HPDE6-E6E7 (cell line): ENCODE data around the gene LOXL1.
"Not testable (repeated sequence)": the region's sequence is repeated elsewhere in the genome, so short reads cannot be mapped to it uniquely, and the experiment has no call there.

Source experiments
- DNase-seq: peaks from one replicate; pipeline ENCODE4 v3.0.0; 2011; ENCODE audit warnings: missing footprints; ENCODE audit errors: extremely low spot score

Gene LOXL1

DNA sequence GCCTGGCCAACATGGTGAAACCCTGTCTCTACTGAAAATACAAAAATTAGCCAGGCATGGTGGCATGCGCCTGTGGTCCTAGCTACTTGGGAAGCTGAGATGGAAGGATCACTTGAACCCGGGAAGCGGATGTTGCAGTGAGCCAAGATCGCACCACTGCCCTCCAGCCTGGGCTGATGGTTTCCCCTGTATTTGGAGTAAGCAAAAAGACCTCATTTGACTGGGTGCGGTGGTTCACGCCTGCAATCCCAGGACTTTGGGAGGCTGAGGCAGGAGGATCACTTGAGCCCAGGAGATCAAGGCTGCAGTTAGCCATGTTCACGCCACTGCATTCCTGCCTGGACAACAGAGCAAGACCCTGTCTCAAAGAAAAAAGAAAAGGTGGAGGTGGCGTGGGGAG lies 12.3 kb downstream of the LOXL1 start:
- DNase-seq = not testable (repeated sequence)

DNA sequence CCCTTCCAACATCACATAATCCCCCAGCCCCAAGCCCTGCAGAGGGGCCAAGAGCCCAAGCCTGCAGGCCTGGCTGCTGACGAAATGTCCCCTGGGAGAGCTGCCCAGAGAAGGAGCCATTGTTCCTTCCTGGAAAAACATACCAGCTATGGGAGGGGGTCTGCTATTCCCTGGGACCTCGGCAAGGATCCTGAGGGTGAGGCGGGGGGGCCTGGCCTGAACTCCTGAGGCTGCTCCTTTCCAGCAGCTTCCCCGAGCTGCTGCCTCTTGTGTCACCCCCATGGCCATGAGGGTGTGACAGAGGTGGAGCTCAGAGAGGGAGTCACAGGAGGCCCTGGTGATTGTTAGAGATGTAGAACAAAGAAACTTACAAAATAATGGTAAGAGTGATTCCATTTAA lies 12.9 kb downstream of the LOXL1 start:
- no peak for DNase-seq

DNA sequence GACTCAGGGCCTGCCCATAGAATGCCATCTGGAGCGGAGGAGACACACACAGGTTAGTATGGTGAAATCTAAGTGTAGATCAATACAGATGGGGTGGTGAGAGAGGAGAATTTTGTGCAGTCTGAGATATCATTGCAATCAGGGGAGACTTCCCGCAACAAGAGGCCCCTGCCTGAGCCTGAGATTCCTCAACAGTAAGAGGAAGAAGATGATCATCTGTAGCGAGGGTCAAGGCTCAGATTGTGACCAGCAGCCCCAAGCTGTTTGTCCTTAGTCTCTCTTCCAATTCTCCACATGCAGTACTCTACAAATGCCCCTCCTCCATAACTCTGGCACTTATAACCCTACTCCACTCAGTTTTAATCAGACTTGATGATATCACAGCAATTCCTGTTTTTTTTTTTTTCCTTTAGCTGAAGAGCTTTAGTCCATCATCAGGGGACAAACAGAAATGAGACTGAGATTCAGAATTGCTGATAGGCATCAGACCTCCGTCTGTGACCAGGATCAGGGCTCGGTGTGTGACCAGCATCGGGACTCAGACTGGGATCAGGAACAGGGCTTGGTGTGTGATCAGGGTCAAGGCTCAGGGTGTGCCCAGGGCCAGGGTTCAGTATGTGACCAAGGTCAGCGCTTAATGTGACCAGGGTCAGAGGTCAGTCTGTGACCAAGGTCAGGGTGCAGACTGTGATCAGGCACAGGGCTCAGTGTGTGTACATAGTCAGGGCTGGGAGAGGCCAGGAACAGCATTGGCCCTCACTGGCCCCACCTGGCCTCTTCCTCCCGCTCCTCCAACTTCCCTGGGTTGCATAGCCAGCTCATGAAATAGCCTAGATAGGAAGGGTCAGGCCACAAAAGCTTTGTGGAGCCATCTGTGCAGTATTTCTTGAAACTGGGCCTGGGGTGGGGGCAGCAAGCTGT lies 14.1 kb downstream of the LOXL1 start:
- DNase-seq = no peak

DNA sequence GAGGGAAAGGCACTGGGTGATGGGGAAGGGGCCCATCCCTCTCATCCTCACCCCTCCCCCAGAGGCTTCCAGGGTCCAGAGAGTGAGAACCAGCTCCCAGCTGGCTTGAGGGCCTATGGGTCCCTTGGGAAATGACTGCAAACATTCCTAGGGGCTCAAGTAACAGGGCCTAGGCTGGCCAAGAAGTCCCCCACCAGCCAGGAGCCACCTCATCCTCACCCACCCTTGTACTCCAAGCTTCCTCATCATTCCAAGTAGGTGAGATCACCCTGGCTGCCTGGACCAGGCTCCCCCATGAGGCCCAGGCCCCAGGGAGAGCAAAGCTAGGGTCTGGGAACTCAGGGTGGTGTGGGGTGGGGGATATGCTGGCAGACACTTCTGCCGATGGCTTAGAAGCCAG lies 14.8 kb downstream of the LOXL1 start:
- no peak for DNase-seq

DNA sequence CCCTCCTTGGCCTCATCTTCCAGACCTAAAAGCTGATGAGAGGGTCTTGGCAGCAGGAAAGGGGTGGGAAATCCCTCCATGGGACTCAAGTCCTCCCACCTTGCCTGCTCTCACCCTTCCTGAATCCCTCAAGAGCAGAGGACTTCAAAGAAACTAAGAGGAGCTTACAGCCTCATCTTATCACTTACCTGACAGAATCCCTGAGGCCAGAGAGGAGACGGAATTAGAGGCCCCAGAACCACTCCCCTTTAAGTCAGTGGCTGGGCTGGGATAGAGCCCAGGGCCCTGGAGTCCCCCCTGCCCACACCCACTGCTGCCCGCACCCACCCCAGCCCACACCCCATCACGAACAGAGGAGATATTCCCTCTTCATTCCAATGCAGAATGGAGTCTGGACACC lies 15.2 kb downstream of the LOXL1 start:
- DNase-seq = no peak

DNA sequence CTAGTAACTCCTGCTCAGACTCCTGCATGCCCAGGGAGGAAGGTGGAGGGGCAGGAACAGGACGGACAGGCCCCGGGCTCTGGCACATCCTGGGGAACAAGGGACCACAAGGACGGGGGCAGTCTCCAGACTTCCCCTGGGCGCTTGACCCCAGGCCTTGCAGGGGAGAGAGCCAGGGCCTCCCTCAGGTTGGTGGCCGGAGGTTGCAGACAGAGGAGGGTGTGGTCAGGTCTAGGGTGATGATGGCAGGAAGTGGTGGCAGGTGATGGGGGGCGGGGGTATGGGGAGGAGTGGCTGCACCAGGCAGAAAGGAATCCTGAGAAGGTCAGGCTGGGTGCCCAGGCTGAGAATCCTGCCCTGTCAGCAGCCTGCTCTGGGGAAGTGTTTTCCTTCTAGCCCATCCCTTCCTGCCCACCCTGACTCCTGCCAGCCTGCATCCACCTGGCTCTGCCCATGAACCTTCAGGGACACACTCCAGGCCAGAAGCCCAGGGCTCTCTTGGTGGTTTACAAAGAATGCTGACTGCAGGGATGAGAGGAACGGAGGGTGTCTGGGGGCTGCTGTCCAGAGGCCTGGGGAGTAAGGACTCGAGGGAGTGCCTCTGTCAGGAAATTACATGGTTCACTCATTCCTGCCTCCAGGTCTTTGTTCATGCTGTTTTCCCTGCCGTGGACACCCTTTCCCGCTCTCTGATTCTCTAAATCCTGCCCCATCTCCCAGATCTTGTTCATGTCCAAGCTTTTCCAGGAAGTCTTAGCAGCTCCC lies 15.8 kb downstream of the LOXL1 start:
- no peak for DNase-seq

DNA sequence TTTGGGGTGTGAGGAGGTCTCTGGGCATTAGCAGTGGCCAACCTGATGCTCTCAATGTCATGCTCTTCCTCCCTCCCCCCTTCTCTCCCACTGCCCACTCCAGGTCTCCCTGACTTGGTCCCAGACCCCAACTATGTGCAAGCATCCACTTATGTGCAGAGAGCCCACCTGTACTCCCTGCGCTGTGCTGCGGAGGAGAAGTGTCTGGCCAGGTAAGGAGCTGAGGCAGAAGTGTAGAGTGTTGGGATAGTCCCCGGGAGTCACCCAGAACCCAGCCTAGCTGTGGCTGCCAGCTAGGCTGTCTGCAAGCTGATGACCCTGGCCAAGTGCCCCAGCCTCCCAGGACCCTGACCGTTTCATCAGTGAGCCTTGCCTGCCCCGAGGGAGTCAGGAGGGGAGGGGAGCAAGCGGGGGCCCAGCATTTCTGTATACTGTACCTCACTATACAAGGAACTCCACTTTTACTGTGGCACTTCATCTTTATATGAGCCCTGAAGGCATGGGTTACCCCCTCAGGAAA lies 16.5 kb downstream of the LOXL1 start:
- no peak for DNase-seq

DNA sequence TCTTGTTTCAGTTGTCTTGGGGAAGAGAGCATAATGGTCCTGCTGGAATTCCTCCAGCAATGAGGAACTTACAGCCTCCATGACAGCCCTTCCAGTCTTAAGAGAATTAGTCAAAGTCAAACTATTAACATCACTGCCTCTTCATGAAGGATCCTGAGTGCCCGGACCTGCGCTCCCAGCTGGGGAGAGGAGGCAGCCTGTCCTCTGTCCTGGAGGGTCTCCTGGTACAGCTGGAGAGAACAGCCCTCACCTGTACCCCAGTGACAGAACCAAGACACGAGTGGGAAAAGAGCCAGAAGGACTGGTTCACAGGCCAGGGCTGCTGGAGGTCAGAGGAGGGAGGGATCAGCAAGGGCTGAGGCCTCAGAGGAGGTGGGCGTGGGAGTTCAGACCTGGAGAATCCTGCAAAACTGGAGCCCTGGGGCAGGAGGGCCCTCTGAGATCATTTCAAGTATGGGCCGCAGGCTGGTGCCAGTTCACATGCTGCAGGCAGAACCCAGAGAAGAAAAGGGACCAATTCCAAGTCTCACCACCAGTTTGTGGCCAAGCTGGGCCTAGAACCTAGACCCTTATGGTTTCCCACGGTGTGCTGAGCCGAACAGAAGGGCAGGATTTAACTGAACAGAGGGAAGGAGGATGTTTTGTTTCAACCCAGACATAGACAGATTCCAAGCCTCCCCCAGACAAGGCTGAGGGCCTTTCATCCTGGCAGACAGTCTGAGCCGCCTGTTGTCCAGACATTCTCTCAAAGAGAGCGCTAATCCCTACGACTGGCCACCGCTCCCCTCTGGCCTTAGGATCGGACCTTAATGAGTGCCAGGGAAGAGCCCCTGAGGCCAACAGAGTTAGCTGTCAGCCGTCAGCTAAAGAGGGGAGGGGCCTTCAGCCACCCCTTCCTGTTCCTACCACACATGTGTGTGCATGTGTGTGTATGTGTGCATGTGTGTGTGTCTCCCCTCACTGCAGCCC lies 18.2 kb downstream of the LOXL1 start:
- no peak for DNase-seq

DNA sequence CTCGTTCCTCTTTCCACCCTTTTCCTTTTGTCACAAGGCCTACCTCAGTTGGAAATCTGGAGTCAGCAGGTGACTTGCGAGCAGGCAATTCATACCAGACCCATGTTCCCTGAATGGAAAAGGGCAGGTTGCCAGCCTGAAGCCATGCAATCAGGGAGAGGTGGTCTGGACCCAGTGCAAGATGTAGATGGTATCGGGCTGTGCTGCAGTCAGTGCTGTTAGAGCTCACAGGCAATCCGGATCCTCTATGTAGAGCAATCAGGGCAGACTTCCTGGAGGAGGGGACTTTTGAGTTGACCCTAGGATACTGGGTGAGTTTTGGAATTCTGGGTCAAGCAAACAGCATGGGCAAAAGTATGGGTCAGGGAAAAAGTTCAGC lies 18.9 kb downstream of the LOXL1 start:
- DNase-seq = no peak

DNA sequence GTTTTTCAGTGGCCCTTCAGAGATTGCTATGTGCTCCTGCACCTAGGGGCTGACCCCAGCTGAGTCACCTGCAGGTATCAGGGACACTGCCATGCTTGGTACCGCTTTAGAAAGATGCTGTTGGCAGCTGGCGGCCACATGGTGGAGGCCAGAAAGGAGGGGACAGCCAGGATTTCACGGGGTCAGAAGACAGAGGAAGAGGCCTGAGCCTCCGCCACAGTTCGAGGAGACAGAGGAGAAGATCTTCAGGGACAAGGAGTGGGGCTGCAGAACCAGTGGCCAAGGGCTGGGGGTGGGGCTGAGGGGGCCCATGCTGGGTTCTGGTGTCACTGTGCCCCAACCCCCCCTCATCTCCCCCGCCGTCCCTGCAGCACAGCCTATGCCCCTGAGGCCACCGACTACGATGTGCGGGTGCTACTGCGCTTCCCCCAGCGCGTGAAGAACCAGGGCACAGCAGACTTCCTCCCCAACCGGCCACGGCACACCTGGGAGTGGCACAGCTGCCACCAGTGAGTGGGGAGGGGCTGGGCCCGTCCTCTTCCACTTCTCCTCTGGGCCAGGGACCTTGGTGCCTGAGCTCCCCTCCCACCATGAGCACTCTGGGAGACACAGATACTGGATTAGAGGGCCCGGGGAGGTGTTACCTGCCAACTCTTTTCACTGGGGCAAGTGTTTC lies 19.9 kb downstream of the LOXL1 start:
- DNase-seq = no peak

DNA sequence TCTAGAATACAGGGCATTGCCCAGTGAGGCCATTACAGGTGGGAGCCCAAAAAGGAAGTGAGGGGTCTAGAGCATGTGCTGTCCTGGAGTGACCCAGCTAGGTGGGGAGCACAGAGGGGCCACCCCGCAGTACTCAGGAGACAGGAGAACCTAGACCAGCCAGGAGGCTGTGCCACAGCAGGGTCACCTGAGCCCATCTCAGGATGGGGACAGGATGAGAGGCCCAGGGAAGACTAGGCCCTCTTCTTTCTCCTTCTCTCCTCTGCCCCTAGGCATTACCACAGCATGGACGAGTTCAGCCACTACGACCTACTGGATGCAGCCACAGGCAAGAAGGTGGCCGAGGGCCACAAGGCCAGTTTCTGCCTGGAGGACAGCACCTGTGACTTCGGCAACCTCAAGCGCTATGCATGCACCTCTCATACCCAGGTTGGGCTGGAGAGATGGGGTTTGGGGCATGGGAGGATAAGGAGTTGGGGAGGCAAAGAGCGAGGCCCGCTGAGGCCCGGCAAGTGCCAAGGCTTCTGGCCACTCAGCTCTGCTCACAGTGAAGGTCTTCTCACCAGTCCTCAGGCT lies 20.6 kb downstream of the LOXL1 start:
- no peak for DNase-seq

DNA sequence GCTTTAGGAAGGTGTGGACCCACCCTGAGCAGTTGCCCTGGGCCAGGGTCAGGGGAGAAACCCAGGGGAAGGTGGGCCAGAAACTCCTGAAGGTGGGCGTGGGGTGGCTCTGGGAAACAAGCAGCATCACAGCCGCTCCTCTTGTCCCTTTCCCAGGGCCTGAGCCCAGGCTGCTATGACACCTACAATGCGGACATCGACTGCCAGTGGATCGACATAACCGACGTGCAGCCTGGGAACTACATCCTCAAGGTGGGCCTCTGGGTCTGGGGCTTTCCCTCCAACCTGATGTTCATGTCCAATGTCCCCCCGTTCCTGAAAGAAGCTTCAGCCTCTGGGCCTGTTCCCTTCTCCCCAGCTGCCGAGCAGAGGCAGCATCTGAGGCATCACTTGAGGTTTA lies 21.4 kb downstream of the LOXL1 start:
- DNase-seq = no peak

DNA sequence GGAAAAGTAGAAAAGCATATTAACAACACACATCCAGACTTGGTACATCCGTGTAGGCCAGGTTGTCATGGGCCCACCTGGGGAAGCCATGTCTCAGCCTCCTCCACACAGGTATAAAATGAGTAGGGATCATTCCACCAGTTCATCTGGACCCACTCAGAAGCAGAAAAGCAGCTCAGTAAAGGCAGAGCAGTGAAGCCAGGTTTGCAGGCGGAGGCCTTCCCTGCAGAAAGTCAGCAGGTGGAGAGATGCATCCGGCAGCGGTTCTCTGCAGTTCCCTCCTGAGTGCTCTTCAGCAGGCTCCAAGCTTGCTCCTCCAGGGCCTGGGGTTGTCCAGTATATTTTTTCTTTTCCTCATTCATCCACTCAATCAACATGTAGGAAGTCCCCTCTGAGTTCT lies 22.1 kb downstream of the LOXL1 start:
- DNase-seq = no peak

DNA sequence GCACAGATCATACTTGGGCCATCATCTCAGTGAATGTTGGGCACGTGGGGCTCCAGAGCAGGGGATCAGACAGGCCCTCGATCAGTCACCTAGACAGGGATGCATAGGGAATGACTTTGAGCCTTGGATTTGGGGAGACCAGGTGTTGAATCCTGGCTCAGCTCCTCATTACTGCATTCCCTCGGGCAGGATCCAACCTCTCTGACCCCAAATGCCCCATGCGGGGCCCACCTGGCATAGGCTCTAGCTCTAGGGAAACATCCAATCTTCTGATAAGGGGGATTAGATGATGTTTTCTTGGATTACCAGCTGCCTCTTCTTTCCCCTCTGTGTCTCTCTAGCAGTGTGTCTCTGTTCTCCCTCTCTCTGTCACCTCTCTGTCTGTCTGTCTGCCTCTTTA lies 22.7 kb downstream of the LOXL1 start:
- no peak for DNase-seq

DNA sequence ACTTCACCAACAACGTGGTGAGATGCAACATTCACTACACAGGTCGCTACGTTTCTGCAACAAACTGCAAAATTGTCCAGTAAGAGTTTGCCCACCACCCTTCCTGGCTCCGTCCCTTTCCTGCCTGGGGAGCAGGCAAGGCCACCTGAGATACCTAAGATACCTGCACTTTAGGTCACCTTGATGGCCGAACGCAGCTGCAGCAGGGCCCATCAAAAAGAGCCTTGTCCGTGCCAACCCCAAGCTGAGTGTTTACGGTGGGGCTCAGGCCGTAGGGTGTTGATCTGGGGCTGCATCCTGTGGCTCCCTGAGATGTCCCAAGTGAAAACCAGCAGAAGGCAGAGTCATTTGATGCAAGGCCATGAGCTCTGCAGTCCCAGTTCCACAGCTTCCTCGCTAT lies 23.2 kb downstream of the LOXL1 start:
- DNase-seq = no peak

DNA sequence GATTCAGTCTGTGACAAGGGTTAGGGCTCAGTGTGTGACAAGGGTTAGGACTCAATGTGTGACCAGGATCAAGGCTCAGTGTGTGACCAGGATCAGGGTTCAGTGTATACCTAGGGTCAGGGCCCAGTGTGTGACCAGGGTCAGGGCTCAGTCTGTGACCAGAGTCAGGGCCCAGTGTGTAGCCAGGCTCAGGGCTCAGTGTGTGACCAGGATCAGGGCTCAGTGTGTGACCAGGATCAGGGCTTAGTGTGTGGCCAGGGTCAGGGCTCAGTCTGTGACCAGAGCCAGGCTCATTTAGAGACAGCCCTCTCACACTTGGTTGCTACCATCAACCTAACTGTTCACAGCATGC lies 24.2 kb downstream of the LOXL1 start:
- no peak for DNase-seq

DNA sequence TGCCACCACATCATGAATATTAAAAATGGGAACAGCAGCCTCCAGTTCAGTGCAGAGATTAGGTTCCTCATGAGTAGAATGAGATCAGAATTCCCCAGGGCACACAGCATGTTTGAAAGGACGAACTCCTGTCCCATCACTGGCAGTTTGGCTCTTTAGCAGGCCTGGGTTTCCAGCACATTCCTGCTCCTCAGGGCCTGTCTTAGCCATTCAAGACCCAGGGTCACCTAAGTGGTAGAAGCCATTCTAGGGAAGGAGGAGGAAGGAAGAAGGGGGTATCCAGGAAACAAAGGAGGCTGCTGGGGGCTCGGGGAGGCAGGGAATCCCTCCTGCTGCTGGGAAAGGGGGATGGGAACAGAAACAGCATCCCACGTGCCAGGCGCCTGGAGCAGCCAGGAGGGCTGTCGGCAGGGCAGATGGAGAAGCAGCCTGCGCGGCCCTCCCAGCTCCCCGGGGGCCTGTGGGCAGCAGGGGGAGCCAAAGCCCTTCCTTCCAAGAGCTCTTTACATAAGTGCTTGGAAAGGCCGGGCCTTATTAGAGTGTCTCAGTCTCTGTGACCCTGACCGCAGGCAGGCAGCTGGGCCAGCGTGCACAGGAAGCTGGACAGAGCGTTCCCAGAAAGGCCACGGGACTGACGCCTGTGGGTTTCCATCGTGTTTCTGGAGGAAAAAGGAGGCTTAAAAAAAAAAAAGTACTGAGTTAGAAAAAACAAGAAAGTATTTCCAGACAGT lies 24.7 kb downstream of the LOXL1 start:
- peak; percentile 78 for DNase-seq

DNA sequence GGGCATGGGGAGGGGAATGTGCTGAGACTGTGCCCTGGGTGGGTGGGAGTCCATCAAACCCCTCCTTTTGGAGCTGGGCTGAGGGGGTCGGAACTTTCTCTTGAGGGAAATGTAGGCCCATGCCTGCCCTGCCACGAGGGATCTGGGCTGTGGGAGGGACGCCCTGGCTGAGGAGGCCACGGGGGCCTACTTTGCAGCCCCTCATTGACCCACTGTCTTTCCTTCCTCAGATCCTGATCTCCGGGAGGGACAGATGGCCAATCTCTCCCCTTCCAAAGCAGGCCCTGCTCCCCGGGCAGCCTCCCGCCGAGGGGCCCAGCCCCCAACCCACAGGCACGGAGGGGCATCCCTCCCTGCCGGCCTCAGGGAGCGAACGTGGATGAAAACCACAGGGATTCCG lies 25.3 kb downstream of the LOXL1 start:
- DNase-seq = no peak

DNA sequence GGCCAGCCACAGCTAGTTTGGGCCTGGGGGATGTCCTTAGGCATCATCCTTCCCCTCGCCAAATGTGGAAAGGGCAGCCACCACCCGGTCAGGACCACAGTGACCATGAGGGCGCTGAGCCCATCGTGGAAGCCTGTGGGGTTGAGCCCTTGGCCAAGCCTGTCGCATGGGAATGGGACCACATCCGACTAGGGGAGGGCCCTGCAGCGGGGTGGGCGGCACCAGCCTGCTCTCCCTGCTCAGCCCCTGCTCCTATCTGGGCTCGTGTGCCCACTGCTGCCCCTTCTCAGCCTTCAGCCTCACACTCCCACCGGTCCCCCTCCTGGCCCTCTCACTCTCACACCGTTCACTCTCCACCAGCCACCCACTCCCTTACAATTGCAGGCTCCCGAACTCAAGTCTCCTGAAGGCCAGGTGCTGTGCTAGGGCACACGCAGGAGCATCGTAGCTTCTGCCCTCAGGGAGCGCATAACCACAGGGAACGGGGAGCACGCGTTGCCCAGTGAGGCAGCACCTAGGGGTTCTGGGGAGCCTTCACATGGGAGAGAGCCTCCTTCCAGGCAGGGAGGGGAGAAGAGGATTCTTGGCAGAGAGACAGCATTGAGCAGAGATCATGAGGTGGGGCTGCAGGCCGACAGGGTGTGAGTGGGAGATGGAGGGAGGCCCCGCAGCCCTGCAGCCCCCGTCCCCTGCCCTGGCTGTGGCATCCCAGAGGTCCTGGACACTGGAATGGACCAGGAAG lies 26.1 kb downstream of the LOXL1 start:
- DNase-seq = no peak
